ENCODE results near the gene SCN2A.

DNA sequence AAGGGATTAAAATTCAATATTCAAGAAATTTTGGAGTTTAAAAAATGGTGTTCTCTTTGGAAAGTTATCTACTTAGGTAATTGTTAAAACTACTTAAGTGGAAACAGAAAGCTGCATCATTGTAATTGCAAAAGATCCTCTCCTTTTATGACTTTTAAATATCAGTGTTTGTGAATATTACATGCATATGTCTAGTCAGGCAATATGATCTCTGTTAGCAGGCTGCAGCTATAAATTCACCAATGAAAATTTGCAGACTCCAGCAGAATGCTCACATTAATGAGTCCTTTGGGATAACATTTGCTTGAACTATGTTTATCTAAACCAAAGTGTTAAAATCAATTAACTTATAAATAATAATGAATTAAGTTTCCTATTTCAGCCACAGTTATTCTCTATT, 171.1 kb downstream of the SCN2A start:
- TF ChIP-seq CTCF (conservative IDR thresholded peaks at IDR 0.05; ENCODE audit: low read depth, low read length): no peak
- TF ChIP-seq EZH2phosphoT487 (IDR thresholded peaks at IDR 0.05; ENCODE audit: borderline replicate concordance, low read length): no peak
